Measurements from ENCODE around the gene SLC6A7. TPM values are rescaled to one million over a fixed set of nuclear protein-coding genes. Genes with fewer than 3 reads are reported as not detected.

SLC6A7 gene
- total RNA-seq, 1 experiment from 2014 or later: not detected

GRCh38 chr5:150190987-150191386, 1.1 kb downstream of the SLC6A7 start:
- Histone ChIP-seq H3K79me2 (ENCODE audit: low read depth) (no peaks in the 10 kb centered on the region), H3K27me3 (ENCODE audit: insufficient read depth, low read depth) (peaks cover 25% of the 10 kb centered on the region), H3F3A (ENCODE audit: insufficient read depth, low read depth) (no peaks in the 10 kb centered on the region), H3K4me2 (0 out of 2 replicates have a peak overlapping the region, but pooled peaks have one; percentile 11), H3K36me3 (ENCODE audit: low read depth) (no peaks in the 10 kb centered on the region), H3K9me3 (ENCODE audit: insufficient read depth, low read depth) (no peaks in the 10 kb centered on the region), H3K27ac (no peak overlapping the region), H2AFZ (no peak overlapping the region), H3K9me2 (ENCODE audit: insufficient read depth) (no peaks in the 10 kb centered on the region), H4K20me1 (ENCODE audit: insufficient read depth) (no peaks in the 10 kb centered on the region), H3K4me3 (no peak overlapping the region), H3K4me1 (replicated peaks; ENCODE audit: insufficient read depth) (0 out of 2 replicates have a peak, but pooled peaks cover 5% of the 10 kb centered on the region)
- CTCF ChIA-PET: no interaction called here
- no TSS peak for BruUV-seq (replicated peaks)
- intact Hi-C loops (cut with micrococcal nuclease; ENCODE audit: unreplicated experiment): no loop called here
- TF ChIP-seq CTCF (conservative IDR thresholded peaks at IDR 0.05) (no peak), EZH2 (IDR thresholded peaks at IDR 0.05; ENCODE audit: low read depth) (no peak)
- DNase-seq: peak in 1 of 2 experiments; percentile 10
- POLR2A ChIA-PET (ENCODE audit: unreplicated experiment): interaction anchor here (0.6 kb wide), 1 partner anchor 241 kb away, joined by 13 read pairs; no protein-coding TSS in a partner anchor

GRCh38 chr5:150192462-150192861, 2.6 kb downstream of the SLC6A7 start:
- intact Hi-C loops (cut with micrococcal nuclease; ENCODE audit: unreplicated experiment): no loop called here
- peaks cover 25% of the 10 kb centered on the region for H3K27me3 ChIP-seq (ENCODE audit: insufficient read depth, low read depth)
- H3F3A ChIP-seq (ENCODE audit: insufficient read depth, low read depth): no peaks in the 10 kb centered on the region
- no peak overlapping the region for H3K27ac ChIP-seq
- no peak overlapping the region for H3K4me2 ChIP-seq
- H2AFZ ChIP-seq: no peak overlapping the region
- H3K4me3 ChIP-seq: no peak overlapping the region
- no peaks in the 10 kb centered on the region for H3K9me3 ChIP-seq (ENCODE audit: insufficient read depth, low read depth)
- POLR2A ChIA-PET (ENCODE audit: unreplicated experiment): no interaction called here
- no peak for DNase-seq
- no peaks in the 10 kb centered on the region for H4K20me1 ChIP-seq (ENCODE audit: insufficient read depth)
- H3K9me2 ChIP-seq (ENCODE audit: insufficient read depth): no peaks in the 10 kb centered on the region
- CTCF ChIA-PET: no interaction called here
- no peaks in the 10 kb centered on the region for H3K79me2 ChIP-seq (ENCODE audit: low read depth)
- BruUV-seq (replicated peaks): no TSS peak
- H3K36me3 ChIP-seq (ENCODE audit: low read depth): no peaks in the 10 kb centered on the region
- TF ChIP-seq CTCF (conservative IDR thresholded peaks at IDR 0.05) (no peak), EZH2 (IDR thresholded peaks at IDR 0.05; ENCODE audit: low read depth) (no peak)
- 0 out of 2 replicates have a peak, but pooled peaks cover 5% of the 10 kb centered on the region for H3K4me1 ChIP-seq (replicated peaks; ENCODE audit: insufficient read depth)

GRCh38 chr5:150195736-150196485, 6.0 kb downstream of the SLC6A7 start:
- Histone ChIP-seq H3F3A (ENCODE audit: insufficient read depth, low read depth) (no peaks in the 10 kb centered on the region), H3K36me3 (ENCODE audit: low read depth) (no peaks in the 10 kb centered on the region), H3K79me2 (ENCODE audit: low read depth) (no peaks in the 10 kb centered on the region), H4K20me1 (ENCODE audit: insufficient read depth) (no peaks in the 10 kb centered on the region), H3K9me3 (ENCODE audit: insufficient read depth, low read depth) (no peaks in the 10 kb centered on the region), H3K4me3 (no peak overlapping the region), H3K4me2 (no peak overlapping the region), H3K27me3 (ENCODE audit: insufficient read depth, low read depth) (peaks cover 27% of the 10 kb centered on the region), H3K27ac (no peak overlapping the region), H3K4me1 (replicated peaks; ENCODE audit: insufficient read depth) (0 out of 2 replicates have a peak, but pooled peaks cover under 1% of the 10 kb centered on the region), H2AFZ (no peak overlapping the region), H3K9me2 (ENCODE audit: insufficient read depth) (no peaks in the 10 kb centered on the region)
- ChIA-PET POLR2A (ENCODE audit: unreplicated experiment) (no interaction called here), CTCF (no interaction called here)
- BruUV-seq (replicated peaks): no TSS peak
- intact Hi-C loops (cut with micrococcal nuclease; ENCODE audit: unreplicated experiment): no loop called here
- DNase-seq: no peak
- TF ChIP-seq EZH2 (IDR thresholded peaks at IDR 0.05; ENCODE audit: low read depth): no peak
- TF ChIP-seq CTCF (conservative IDR thresholded peaks at IDR 0.05): no peak

All from PC-9 (cell line).